Endothelial cell of umbilical vein (primary cell): ENCODE data around the gene HASPIN. TPM values are rescaled to one million over a fixed set of nuclear protein-coding genes. Genes with fewer than 3 reads are reported as not detected.

ENCODE experiments used
- BruUV-seq: library from RNA; stranded (reverse); fragments of 400-500 nt; replicated peaks from 2 replicates; lab custom pipeline; 2021; lab: Mats Ljungman, UMichigan
- CTCF ChIA-PET: fragments of 300-600, 350-600 bp; sonication (Branson Sonifier 250); formaldehyde crosslinking; loops from one replicate; lab custom pipeline; 2021; ENCODE audit warnings: antibody characterized with exemption, inconsistent platforms; lab: Charles Lee
- POLR2A ChIA-PET: fragments of 300-600, 350-600 bp; sonication (Branson Sonifier 250); formaldehyde crosslinking; loops from one replicate; lab custom pipeline; 2021; ENCODE audit warnings: antibody characterized with exemption, inconsistent platforms; lab: Charles Lee
- DNase-seq: peaks from one replicate; pipeline ENCODE4 v3.0.0-alpha.2; 2011; ENCODE audit warnings: low read depth, low spot score
- FAIRE-seq: peaks from 2 replicates; lab custom pipeline; 2011; peaks lifted over from hg19 to GRCh38; lab: Jason Lieb, UNC
- H2AFZ ChIP-seq: 2 replicates; pipeline ENCODE4 v1.6.0; 2012; ENCODE audit warnings: low read depth, low read length, control low read depth, inconsistent platforms
- H3K27ac ChIP-seq: 2 replicates; pipeline ENCODE4 v1.5.1; 2011; ENCODE audit warnings: low read depth, mild to moderate bottlenecking, control low read depth, low read length, moderate library complexity; ENCODE audit not compliant: insufficient read depth
- H3K27me3 ChIP-seq, 2 experiments: 2 replicates each; pipeline versions ENCODE4 v1.6.0 to v1.6.1; 2011; ENCODE audit warnings: low read length in 2 of 2, mixed read lengths in 1 of 2; ENCODE audit not compliant: control insufficient read depth in 2 of 2, insufficient read depth in 2 of 2
- H3K36me3 ChIP-seq, 2 experiments: 2 replicates in 1 of 2; 3 replicates in 1 of 2; pipeline ENCODE4 v1.5.1; 2011; ENCODE audit warnings: low read length in 2 of 2, mild to moderate bottlenecking in 1 of 2, moderate library complexity in 1 of 2; ENCODE audit not compliant: control insufficient read depth in 2 of 2, insufficient read depth in 2 of 2; ENCODE audit errors: extremely low read depth in 1 of 2
- H3K4me1 ChIP-seq: 3 replicates; pipeline ENCODE4 v1.5.1; 2011; ENCODE audit warnings: mild to moderate bottlenecking, low read length; ENCODE audit not compliant: control insufficient read depth, insufficient read depth; ENCODE audit errors: extremely low read depth
- H3K4me2 ChIP-seq: 2 replicates; pipeline ENCODE4 v1.6.1; 2011; ENCODE audit warnings: low read length, control low read depth, mixed read lengths; ENCODE audit not compliant: insufficient read depth
- H3K4me3 ChIP-seq, 3 experiments: fragments of 200-600 bp in 1 of 3; sonication (generic), shearing (Covaris generic) in 1 of 3; replicated peaks in 1 of 3; 2 replicates each; pipeline ENCODE4 v1.5.1; 2011 to 2016; ENCODE audit warnings: control low read depth in 3 of 3, low read length in 3 of 3, mild to moderate bottlenecking in 2 of 3, inconsistent platforms in 1 of 3, low read depth in 1 of 3, moderate library complexity in 1 of 3; ENCODE audit not compliant: insufficient read depth in 1 of 3
- H3K79me2 ChIP-seq: 2 replicates; pipeline ENCODE4 v1.6.0; 2012; ENCODE audit warnings: low read length, inconsistent platforms; ENCODE audit not compliant: control insufficient read depth, insufficient read depth
- H3K9ac ChIP-seq: replicated peaks from 2 replicates; pipeline ENCODE3; 2011; ENCODE audit warnings: low read length, control low read depth; ENCODE audit not compliant: insufficient read depth; ENCODE audit errors: extremely low read depth
- H3K9me1 ChIP-seq: replicated peaks from 3 replicates; pipeline ENCODE4 v1.6.0; 2011; ENCODE audit warnings: mild to moderate bottlenecking, low read length; ENCODE audit not compliant: control insufficient read depth, insufficient read depth; ENCODE audit errors: extremely low read depth
- H3K9me3 ChIP-seq: replicated peaks from 2 replicates; pipeline ENCODE4 v1.5.1; 2012; ENCODE audit warnings: low read length, inconsistent platforms; ENCODE audit not compliant: control insufficient read depth, insufficient read depth
- H4K20me1 ChIP-seq: replicated peaks from 2 replicates; pipeline ENCODE3; 2011; ENCODE audit warnings: mild to moderate bottlenecking, low read length; ENCODE audit not compliant: control insufficient read depth, insufficient read depth; ENCODE audit errors: extremely low read depth
- CTCF ChIP-seq, 2 donors: IDR thresholded peaks; 1 replicate in 1 of 2; 2 replicates in 1 of 2; pipeline ENCODE4 v1.5.1; 2011; ENCODE audit warnings: low read length in 2 of 2, mild to moderate bottlenecking in 2 of 2, moderate library complexity in 2 of 2, control low read depth in 1 of 2, inconsistent platforms in 1 of 2, low read depth in 1 of 2; ENCODE audit not compliant: insufficient read depth in 1 of 2; ENCODE audit errors: extremely low read depth in 1 of 2
- EZH2 ChIP-seq: IDR thresholded peaks from 2 replicates; pipeline ENCODE4 v1.6.1; 2012; ENCODE audit warnings: borderline replicate concordance, low read depth, mild to moderate bottlenecking, moderate library complexity, low read length, inconsistent platforms; ENCODE audit not compliant: severe bottlenecking
- FOS ChIP-seq: IDR thresholded peaks from 2 replicates; pipeline ENCODE4 v1.6.1; 2011; ENCODE audit warnings: mild to moderate bottlenecking, low read length, moderate library complexity, borderline replicate concordance; ENCODE audit not compliant: insufficient read depth
- GATA2 ChIP-seq: IDR thresholded peaks from 2 replicates; pipeline ENCODE4 v1.7.0; 2011; ENCODE audit warnings: low read depth, mild to moderate bottlenecking, moderate library complexity, mixed read lengths, low read length; ENCODE audit not compliant: insufficient read length, insufficient read depth
- JUN ChIP-seq: IDR thresholded peaks from 2 replicates; pipeline ENCODE4 v1.6.1; 2011; ENCODE audit warnings: borderline replicate concordance, low read depth; ENCODE audit not compliant: insufficient read length, insufficient read depth
- MAX ChIP-seq: IDR thresholded peaks from 2 replicates; pipeline ENCODE4 v1.6.1; 2011; ENCODE audit not compliant: insufficient read depth, insufficient read length
- MYC ChIP-seq: IDR thresholded peaks from one replicate; pipeline ENCODE4 v1.6.1; 2011; ENCODE audit warnings: mild to moderate bottlenecking, low read depth, low read length
- POLR2A ChIP-seq: IDR thresholded peaks from 2 replicates; pipeline ENCODE4 v1.6.1; 2012; ENCODE audit warnings: low read depth, mild to moderate bottlenecking, control low read depth, low read length
- POLR2AphosphoS5 ChIP-seq: IDR thresholded peaks from 2 replicates; pipeline ENCODE4 v1.6.1; 2012; ENCODE audit warnings: low read depth, mild to moderate bottlenecking, control low read depth, low read length, moderate library complexity; ENCODE audit not compliant: insufficient read depth
- dilution Hi-C: fragments of 300-500 bp; cut with MboI; formaldehyde crosslinking; loops from one replicate; pipeline ENCODE4 v1.15.0; 2019; ENCODE audit warnings: low sequenced_read_pairs; ENCODE audit not compliant: extremely low pct_ligation_motif_present
- intact Hi-C: fragments of 100-400 bp; cut with micrococcal nuclease; formaldehyde crosslinking; loops from one replicate; pipeline ENCODE4 v1.10.0; 2022
- polyA plus RNA-seq, 4 experiments: library from polyadenylated mRNA; depleted of rRNA in 3 of 4; stranded (reverse) in 3 of 4; unstranded in 1 of 4; fragments of >200 nt; gene quantifications; 2 replicates each; pipeline versions ENCODE4 v1.2.1 to v1.2.3, GENCODE V29; 2011 to 2012; ENCODE audit warnings: missing spikeins in 1 of 4
- total RNA-seq: library from RNA; stranded (reverse); gene quantifications from 2 replicates; pipeline ENCODE4 v1.2.3, GENCODE V29; 2021

HASPIN gene
- total and polyA plus RNA-seq, 2 donors (not counting 3 experiments of a cell fraction or from before 2014, with no cell fraction given), result 2.7 to 13.2 TPM

GRCh38 chr17:3773511-3773910 is 49.8 kb downstream of the HASPIN start:
- Histone ChIP-seq H3K36me3 (no peaks in the 10 kb centered on the region), H3K9ac (no peak overlapping the region), H3K9me3 (no peaks in the 10 kb centered on the region), H3K4me2 (no peak overlapping the region), H3K4me3 (no peak overlapping the region), H3K9me1 (no peaks in the 10 kb centered on the region), H4K20me1 (no peaks in the 10 kb centered on the region), H3K4me1 (no peaks in the 10 kb centered on the region), H3K27ac (no peak overlapping the region), H3K27me3 (no peaks in the 10 kb centered on the region), H2AFZ (no peak overlapping the region), H3K79me2 (no peaks in the 10 kb centered on the region)
- no TSS peak for BruUV-seq
- dilution Hi-C loops (no loop called here), intact Hi-C loops (no loop called here)
- DNase-seq (no peak), FAIRE-seq (no peak)
- POLR2A ChIA-PET, result no interaction called here
- no peak for TF ChIP-seq JUN
- no peak for TF ChIP-seq EZH2
- no peak for TF ChIP-seq GATA2
- TF ChIP-seq MYC, result no peak
- no peak for TF ChIP-seq POLR2A
- TF ChIP-seq FOS, result no peak
- TF ChIP-seq CTCF (IDR thresholded peaks at IDR 0.05; ENCODE audit: extremely low read depth in 1 of 2, insufficient read depth in 1 of 2, low read depth in 1 of 2, low read length in 2 of 2), result no peak
- no peak for TF ChIP-seq POLR2AphosphoS5
- no peak for TF ChIP-seq MAX
- CTCF ChIA-PET, result interaction anchor here (0.7 to 2.3 kb wide), 2 partner anchors 36 to 1128 kb away, joined by 3 to 11 read pairs; no protein-coding TSS in a partner anchor
